ENCODE results near the gene IL20RB.

Gene IL20RB, protein sequence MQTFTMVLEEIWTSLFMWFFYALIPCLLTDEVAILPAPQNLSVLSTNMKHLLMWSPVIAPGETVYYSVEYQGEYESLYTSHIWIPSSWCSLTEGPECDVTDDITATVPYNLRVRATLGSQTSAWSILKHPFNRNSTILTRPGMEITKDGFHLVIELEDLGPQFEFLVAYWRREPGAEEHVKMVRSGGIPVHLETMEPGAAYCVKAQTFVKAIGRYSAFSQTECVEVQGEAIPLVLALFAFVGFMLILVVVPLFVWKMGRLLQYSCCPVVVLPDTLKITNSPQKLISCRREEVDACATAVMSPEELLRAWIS

DNA sequence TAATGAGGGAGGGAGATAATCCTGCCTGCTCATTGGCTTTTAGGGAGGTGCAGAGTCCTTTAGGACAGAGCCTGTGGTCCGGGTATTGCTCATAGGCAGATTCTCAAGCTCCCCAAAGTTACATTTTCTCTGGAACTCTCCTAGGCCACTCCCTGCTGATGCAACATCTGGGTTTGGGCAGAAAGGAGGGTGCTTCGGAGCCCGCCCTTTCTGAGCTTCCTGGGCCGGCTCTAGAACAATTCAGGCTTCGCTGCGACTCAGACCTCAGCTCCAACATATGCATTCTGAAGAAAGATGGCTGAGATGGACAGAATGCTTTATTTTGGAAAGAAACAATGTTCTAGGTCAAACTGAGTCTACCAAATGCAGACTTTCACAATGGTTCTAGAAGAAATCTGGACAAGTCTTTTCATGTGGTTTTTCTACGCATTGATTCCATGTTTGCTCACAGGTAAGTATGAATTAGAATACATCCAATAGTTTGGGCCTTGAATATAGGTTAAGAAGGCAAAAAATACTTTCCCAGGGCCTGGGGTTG is at the start of gene IL20RB:
Gene IL20RB, plus strand, starts transcription at position 233 of the 538 bp plus-strand sequence. Its CDS starts 131 bp downstream, at position 364.
- DNase-seq (ENCODE audit: low read depth) = no peak

DNA sequence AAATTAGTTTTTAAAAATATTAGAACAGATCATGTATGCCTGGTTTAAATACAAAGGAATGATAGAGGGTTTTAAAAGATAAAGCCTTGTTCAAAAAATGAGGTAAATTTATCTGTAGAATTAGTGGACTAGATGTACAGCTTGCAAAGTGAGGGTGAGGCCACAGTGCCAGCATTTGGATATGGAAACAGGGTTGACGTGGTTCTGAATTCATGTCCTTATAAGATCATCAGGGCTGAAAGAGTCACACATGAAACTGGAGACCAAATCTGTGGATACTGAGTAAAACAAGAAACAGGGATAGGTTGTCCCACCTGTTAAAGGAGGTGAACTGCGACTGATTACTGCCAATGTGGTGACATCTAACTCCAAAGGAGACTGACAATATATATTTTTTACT is 49.5 kb upstream of the IL20RB start:
- DNase-seq (ENCODE audit: low read depth) = no peak

DNA sequence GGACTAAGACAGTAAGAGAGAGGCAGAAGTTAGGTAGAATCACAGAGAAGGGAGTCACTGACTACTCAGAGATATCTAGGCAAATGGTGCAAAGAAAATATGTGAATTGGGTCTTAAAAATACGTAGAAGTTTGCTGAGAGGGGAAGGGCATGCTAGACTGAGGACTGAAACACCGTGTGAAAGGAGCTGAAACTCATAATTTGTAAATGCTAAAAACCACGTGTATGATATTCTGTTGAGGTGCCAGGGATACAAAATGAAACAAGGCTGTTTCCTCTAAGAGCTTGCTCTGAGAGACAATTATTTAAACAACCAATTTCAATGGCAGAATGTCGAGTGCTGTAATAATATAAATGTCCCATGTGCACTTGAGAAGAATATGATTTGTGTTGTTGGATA is 48.6 kb upstream of the IL20RB start:
- no peak for DNase-seq (ENCODE audit: low read depth)

DNA sequence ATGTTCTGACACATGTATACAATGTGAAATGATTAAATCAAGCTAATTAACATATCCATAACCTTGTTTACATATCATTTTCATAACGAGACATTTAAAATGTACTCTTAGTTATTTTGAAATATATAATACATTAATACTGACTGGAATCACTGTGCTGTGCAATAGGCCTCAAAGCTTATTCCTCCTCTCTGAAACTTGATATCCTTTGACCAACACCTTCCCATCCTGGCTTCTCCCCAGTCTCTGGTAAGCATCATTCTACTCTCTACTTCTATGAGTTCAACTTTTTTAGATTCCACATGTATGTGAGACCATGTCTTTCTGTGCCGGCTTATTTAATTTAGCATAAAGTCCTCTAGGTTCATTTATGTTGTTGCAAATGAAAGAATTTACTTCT is 47.1 kb upstream of the IL20RB start:
- no peak for DNase-seq (ENCODE audit: low read depth)

DNA sequence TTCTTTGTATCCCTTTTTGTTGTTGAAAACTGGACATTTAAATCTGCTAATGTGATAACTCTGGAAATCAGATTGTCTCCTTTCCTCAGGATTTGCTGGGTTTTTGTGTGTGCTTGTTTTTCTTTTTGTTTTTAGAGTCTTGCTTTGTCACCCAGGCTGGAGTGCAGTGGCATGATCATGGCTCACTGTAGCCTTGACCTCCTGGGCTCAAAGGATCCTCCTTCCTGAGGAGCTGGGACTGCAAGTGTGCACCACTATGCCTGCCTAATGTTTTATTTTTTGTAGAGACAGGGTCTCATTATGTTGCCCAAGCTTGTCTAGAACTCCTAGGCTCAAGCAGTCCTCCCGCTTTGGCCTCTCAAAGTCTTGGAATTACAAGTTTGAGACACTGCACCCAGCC is 44.6 kb upstream of the IL20RB start:
- DNase-seq (ENCODE audit: low read depth) = no peak

DNA sequence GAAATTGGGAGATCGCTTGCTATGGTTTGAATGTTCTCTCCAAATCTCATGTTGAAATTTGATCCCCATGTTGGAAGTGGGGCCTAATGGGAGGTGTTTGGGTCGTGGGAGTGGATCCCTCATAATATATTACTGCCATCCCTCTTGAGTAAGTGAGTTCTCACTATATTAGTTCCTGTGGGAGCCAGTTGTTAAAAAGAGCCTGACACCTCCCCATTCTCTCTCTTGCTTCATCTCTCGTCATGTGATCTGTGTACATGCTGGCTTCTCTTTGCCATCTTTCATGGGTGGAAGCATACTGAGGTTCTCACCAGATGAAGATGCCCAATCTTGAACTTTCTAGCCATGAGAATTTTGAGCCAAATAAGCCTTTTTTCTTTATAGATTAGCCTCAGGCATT is 43.0 kb upstream of the IL20RB start:
- DNase-seq (ENCODE audit: low read depth) = no peak

DNA sequence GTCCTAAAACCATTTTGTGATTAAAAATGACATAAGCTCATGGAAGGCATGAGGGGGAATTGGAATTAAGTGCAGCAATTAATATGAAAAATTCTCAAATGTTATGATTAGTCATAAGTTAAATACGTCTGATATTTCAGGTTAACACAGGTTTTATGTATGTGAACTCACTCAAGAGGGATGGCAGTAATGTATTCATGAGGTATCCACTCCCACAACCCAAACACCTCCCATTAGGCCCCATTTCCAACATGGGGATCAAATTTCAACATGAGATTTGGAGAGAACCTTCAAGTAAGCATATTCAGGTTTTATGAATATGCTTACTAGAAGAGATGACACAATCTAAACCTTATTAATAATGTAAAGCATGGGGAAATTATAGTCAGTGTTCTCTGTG is 41.6 kb upstream of the IL20RB start:
- DNase-seq (ENCODE audit: low read depth) = no peak

DNA sequence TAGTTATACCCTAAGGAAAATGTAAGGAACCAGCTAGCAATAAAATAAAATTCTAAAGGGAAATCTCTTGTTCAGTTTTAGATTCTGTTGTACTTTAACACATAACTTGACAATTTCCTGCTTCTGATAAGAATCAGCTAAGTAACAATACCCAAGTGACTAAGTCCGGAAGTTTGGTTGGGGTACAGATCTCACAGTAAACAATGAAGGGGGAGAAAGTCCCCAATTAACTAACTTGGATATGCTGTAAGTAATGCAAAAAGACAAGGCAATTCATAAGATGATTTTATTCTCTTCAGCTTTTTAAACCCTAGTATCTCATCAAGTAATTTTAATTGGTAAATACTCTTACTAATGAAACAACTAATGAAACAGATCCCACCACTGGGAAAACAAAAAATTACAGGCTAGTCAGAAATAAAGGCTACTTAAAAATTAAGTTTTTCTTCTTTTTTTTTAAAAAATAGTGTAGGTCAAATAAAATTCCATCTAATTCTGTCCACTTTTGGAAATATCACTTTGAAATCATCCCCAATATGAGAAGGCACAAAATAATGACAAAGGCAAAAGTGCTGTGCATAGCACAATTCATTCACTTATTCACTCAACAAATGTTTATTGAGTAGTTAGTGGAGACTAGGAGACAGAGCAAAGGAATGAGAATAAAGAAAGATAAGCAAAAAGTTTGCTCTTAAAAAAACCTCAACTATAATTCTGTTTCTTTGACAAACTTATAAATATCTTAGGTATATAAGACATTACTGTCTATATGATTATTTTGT is 37.8 kb upstream of the IL20RB start:
- DNase-seq (ENCODE audit: low read depth) = no peak

DNA sequence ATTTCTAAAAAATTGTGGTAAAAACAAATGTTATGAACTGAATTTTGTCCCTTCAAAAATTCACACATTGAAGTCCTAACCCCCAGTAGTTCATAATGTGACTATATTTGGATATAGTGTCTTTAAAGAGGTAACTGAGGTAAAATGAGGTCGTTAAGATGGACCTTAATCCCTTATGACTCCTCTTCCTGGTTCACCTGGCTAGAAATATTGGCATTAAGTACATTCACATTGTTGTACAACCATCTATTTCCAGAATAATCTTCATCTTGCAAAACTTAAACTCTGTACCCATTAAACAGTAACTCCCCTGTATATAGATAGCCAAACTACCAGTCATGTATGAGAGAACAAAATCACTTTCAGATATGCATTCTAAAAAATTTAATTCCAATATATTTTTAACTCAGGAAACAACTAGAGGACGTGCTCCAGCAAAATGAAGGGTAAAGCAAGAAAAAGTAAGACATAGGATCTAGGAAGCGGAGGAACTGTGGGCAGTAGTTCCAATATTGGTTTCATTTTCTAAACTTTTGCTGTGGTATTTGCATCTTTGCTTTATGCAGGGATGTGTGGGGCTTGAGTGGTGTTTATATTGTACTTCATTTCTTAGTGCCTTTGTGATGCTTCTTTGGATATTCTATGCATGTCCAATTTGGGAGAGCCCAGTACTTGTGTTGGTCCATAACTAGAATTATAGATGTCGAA is 36.7 kb upstream of the IL20RB start:
- no peak for DNase-seq (ENCODE audit: low read depth)

DNA sequence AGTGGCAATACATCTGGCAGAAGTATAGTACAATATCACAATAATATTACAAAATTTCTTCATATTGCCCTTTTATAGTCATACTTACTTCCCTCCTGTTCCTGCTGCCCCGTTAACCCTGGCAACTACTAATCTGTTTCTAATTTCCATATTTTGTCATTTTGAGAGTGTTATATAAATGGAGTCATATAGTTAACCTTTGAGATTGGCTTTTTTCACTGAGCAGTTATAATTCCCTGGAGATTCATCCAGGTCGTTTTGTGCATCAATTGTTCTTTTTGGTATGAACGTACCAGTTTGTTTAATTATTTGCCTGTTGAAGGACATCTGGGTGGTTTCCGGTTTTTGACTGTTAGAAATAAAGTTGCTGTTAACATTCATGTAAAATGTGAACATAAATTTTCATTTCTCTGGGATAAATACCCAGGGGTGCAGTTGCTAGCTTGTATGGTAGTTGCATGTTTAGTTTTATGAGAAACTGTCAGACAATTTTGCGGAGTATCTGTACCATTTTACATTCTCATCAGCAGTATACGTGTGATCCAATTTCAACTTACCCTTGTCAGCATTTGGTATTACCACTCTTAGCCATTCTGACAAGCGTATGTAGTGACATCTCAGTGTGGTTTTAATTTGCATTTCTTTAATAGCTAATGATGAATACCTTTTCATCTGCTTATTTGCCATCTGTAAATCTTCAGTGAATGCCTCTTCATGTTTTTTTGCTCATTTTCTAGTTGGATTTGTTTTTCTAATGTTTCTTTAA is 32.2 kb upstream of the IL20RB start:
- no peak for DNase-seq (ENCODE audit: low read depth)

DNA sequence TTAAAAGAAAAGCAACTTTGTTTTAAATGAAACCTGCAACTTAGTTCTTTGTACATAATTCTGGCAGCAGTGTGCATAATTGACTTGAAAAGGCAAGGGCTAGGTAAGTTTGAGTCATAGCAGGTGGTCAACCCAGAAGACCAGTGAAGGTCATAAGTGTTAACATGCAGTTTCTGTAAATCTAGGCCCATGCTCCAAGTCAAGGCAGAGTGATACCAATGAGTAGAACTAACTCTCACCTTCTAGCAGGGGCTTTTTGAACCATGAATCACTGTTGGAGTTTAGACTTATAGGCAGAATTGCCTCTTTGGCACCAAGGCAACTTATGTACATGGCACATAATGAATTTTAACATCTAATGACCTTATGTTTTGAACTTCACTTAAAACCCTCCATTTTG is 29.5 kb upstream of the IL20RB start:
- DNase-seq (ENCODE audit: low read depth) = no peak

DNA sequence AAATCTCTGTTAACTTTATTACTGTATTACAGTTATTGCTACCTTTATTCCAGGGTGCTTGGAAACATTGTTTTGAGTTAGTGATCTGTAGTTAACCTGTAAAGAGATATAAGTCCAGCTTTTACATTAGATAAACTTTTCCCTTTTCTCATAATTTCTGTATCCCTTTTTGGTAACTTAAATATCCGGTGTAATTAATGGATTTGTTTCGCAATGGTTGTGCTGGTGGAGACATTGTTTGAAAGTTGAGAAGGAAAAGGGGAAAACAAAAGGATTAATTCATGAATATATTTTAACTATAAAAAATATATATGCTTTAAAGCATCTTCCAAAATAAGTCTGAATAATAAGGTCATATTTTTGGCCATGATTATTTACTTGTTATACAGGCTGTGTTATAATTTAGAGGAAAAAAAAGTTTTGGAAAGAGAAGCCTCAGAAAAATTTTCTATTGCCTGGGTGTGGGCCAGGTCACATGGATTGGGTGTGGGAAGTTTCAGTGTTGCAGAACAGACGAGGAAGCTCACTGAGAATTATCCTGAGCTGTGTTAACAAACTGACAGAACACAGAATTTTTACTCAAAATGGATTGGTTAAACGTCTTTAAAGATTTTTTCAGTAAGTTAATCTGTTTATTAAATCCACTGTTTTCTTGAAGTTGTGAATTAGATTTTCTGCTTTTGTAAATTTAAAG is 27.7 kb upstream of the IL20RB start:
- no peak for DNase-seq (ENCODE audit: low read depth)

DNA sequence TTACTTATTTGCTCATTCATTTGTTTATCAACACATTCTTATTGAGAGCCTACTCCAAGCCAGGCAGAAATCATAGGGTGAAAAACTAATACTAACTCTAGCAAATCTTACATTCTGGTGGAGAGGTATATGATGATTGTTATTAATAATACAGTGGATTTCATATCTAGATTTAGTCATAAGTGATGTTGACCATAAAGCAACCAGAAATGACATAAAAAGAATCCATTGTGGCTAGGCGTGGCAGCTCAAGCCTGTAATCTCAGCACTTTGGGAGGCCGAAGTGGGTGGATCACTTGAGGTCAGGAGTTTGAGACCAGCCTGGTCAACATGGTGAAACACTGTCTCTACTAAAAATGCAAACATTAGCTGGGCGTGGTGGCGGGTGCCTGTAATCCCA is 26.2 kb upstream of the IL20RB start:
- DNase-seq (ENCODE audit: low read depth) = no peak

DNA sequence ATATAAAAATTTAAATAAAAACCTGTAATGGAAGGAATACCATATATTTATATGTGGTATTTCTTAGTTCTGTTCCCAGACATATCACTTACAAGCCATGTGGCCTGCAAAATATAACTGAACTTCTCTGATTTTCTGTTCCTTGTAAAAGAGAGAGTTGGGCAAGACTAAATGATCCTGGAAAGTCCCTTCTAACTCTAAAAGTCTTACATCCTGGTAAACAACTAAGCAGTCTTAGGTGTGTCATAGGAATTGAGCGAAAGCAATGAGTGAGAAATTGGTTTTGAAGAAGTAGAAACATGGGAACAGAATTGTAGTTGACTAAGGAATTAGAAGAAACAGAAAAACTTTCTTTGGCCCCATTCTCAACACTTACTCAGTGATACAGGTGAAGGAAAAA is 25.3 kb upstream of the IL20RB start:
- no peak for DNase-seq (ENCODE audit: low read depth)

DNA sequence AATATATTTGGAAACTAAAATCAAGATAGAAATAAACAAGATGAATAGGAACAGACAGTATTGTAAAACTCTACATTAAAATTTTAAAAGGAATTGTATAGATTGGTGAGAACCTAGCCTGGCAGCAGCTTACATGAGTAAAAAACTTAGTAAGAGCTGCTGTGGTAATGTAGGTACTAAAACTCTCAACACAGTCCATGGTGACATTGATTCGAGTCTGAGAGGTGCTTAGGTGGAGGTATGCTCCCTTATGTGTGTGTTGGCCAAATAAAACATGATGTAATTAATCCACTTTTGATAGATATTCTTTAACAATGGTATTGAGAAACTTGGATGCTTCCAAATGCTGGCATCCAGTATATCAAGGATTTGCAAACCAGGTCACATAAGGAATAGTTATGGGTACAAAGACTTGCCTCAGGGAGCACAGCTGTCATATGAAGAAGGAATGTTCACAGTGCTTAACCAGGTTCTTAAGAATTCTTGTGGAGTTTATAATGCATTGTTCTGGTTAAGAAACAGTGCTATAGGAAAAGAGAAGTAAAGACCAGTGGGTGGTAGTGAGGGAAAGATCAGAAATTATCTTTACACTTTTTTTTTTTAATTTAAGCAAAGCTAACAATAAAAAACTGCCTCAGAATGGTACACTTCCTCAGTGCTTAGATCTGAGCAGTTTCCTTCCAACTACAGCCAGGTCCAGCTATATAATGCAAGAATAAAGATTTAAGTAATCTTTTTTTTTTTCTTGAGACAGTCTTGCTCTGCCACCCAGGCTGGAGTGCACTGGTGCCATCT is 24.6 kb upstream of the IL20RB start:
- no peak for DNase-seq (ENCODE audit: low read depth)

DNA sequence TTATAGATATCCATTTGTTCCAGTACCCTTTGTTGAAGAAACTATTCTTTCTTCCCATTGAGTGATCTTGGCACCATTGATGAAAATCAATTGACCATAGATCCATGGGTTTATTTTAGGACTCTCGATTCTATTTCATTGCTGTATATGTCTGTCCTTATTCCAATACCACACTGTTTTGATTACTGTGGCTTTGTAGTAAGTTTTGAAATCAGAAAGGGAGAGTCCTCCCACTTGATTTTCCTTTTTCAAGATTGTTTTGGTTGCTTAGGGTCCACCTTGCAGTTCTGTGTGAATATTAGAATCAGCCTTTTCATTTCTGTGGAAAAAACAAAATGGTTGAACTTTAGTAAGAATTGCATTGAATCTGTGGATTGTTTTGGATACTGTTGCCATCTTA is 20.6 kb upstream of the IL20RB start:
- no peak for DNase-seq (ENCODE audit: low read depth)

DNA sequence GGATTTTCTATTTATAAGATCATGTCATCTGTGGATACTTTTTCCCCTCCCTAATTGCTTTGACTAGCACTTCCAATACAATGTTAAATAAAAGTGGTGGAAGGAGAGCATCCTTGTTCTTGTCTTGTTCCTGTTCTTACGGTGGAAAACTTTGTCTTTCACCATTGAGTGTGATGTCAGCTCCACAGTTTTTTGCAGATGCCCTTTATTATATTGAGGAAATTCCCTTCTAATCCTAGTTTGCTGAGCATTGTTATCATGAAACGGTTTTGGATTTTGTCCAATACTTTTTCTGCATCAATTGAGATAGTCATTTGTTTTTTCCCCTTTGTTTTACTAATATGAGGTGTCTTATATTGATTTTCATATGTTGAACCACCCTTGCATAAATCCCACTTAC is 19.9 kb upstream of the IL20RB start:
- no peak for DNase-seq (ENCODE audit: low read depth)

DNA sequence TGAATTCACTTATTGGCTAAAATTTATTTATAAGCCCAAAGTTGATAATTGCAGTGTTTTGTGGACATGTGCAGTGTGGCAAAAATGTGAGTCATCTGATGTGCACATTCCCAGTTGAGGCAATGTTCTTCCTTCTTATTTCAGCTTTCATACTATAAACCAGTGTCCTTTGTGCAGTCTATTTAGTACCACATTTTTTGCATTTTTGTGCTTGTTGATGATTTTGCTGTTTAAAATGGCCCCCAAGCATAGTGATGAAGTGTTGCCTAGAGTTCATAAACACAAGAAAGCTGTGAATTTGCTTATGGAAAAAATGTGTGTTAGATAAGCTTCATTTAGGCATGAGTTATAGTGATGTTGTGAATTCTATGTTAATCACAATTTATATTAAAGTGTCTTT is 19.4 kb upstream of the IL20RB start:
- no peak for DNase-seq (ENCODE audit: low read depth)

DNA sequence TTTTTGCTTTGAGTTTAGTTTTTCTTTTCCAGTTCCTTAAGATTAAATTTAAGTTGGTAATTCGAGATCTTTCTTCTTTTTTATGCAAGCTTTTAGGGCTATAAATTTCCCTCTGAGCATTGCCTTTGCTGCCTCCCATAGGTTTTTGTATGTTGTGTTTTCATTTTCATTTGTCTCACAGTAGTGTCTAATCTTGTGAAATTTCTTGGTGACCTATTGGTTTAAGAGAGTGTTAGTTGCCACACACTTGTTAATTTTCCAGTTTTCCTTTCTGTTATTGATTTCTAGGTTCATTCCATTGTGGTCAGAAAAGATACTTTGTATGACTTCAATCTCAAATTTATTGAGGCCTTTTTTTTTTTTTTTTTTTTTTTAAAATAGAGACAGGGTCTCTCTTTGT is 18.3 kb upstream of the IL20RB start:
- DNase-seq (ENCODE audit: low read depth) = no peak

DNA sequence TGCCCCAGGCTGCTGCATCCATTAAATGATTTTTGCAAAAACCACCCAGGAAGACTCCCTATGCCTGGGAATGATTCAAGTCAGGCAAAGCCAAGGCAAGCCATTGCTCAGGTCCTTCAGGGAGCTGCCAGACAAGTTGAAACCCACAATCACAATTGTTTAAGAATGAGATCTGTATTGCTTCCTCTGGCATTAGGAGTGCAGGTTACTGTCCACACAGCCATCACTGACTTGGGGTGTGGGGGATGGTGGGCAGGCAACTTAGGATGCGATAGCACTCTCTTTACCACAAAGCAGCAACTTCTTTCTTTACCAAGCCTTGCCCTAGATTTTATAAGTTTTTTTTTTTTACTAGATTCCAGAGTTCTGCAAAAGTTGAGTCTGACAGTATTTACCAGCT is 15.0 kb upstream of the IL20RB start:
- no peak for DNase-seq (ENCODE audit: low read depth)

DNA sequence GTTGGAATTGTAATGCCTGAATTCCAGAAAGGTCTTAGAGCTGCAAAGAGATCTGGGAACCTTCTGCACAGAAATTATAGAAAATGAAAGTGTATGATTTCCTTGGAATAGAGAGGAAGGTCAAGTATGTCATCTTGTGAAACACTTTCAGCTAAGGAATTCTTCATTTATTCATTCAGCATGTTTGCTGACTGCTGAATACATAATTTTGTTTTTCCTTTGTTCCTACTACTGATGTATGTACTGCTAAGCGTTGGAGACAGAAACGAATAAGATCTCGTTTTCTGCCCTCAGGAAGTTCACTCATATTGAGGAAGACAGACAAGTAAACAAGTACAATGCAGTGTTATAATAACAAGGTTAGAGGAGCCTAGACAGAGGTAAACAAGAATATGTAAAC is 14.3 kb upstream of the IL20RB start:
- no peak for DNase-seq (ENCODE audit: low read depth)

All from HS-27A (cell line).